ENCODE measurements around the gene TMEM200A. TPM values are rescaled to one million over a fixed set of nuclear protein-coding genes. Genes with fewer than 3 reads are reported as not detected.
A peak's percentile ranks its signal among the peaks of the same experiment; 100 is the strongest.

TMEM200A gene
- total and polyA plus RNA-seq, 2 of the 8 experiments (the other 6 are each of a cell fraction or from before 2014, with no cell fraction given) = 6.2 to 13.9 TPM

- Histone ChIP-seq H4K20me1 (replicated peaks in 1 of 2; ENCODE audit: control insufficient read depth in 1 of 2, insufficient read depth in 2 of 2, low read length in 2 of 2) (peaks cover 2 to 5% of the 10 kb centered on the region in 2 experiments), H2BK5ac (ENCODE audit: low read depth, low read length) (no peak overlapping the region; the same call in 1 of the 2 replicates), H3K79me2 (ENCODE audit: control insufficient read depth in 1 of 2, insufficient read depth in 2 of 2, low read length in 2 of 2) (peaks cover 0 to 28% of the 10 kb centered on the region in 2 experiments; a peak in 2 of 4 replicates), H2BK120ac (replicated peaks; ENCODE audit: low read depth, low read length) (no peak overlapping the region), H2BK12ac (ENCODE audit: low read depth, low read length) (0 out of 2 replicates have a peak overlapping the region, but pooled peaks have one; percentile 12), H2AFZ (ENCODE audit: low read length) (peak overlapping the region; percentile 91), H3K4me2 (ENCODE audit: insufficient read depth in 1 of 2, low read depth in 2 of 2, low read length in 2 of 2) (peak overlapping the region; percentile 73 to 83), H3K36me3 (ENCODE audit: control insufficient read depth in 2 of 4, insufficient read depth in 4 of 4, low read length in 3 of 4) (no peaks in the 10 kb centered on the region), H4K91ac (replicated peaks; ENCODE audit: insufficient read length, low read length) (peak overlapping the region; percentile 18), H3K9ac (replicated peaks in 1 of 4; ENCODE audit: extremely low read depth in 1 of 4, low read depth in 3 of 4, low read length in 3 of 4) (peak overlapping the region; percentile 49 to 73 (median 63)), H3K9me3 (ENCODE audit: insufficient read depth in 2 of 2, low read depth in 1 of 2, low read length in 1 of 2) (no peaks in the 10 kb centered on the region), H3K4ac (replicated peaks; ENCODE audit: insufficient read length, low read depth, low read length) (no peak overlapping the region), H4K8ac (ENCODE audit: extremely low read depth, insufficient read depth, low read length) (peak overlapping the region; percentile 88), H3K4me1 (replicated peaks in 1 of 4; ENCODE audit: control insufficient read depth in 3 of 4, insufficient read depth in 4 of 4, low read length in 3 of 4) (no peaks in the 10 kb centered on the region; a peak in 1 of 7 replicates), H3K27me3 (replicated peaks in 1 of 4; ENCODE audit: control insufficient read depth in 3 of 4, extremely low read depth in 1 of 4, insufficient read depth in 3 of 4, low read length in 3 of 4) (no peaks in the 10 kb centered on the region), H3K4me3 (ENCODE audit: extremely low read depth in 1 of 4, insufficient read depth in 2 of 4, low read depth in 3 of 4, low read length in 4 of 4) (peak overlapping the region; percentile 72 to 77 (median 76)), H3K56ac (replicated peaks; ENCODE audit: insufficient read length, low read depth, low read length) (no peak overlapping the region), H4K5ac (ENCODE audit: insufficient read length, low read depth, low read length) (peak overlapping the region; percentile 36), H2AK5ac (ENCODE audit: low read depth, low read length) (no peak overlapping the region), H3K27ac (ENCODE audit: low read depth, low read length) (no peak overlapping the region), H2BK15ac (ENCODE audit: low read length) (no peak overlapping the region), H3K23ac (ENCODE audit: insufficient read length) (no peak overlapping the region), H3K23me2 (ENCODE audit: low read depth, low read length) (peaks cover 5% of the 10 kb centered on the region), H3K79me1 (ENCODE audit: low read depth, low read length) (no peaks in the 10 kb centered on the region), H3K14ac (ENCODE audit: insufficient read length) (no peak overlapping the region), H2BK20ac (ENCODE audit: low read length) (no peak overlapping the region), H3K18ac (ENCODE audit: extremely low read depth, low read length) (peak overlapping the region; percentile 29; the same call in 1 of the 2 replicates)
- ChIA-PET CTCF (ENCODE audit: partially characterized antibody) (interaction anchor here (0.6 to 1.4 kb wide), 10 partner anchors 8 to 397 kb away, joined by 3 to 5 read pairs (median 3); no protein-coding TSS in a partner anchor), POLR2A (ENCODE audit: partially characterized antibody) (interaction anchor here (0.7 kb wide), 1 partner anchor 1197 kb away, joined by 3 read pairs; no protein-coding TSS in a partner anchor)
- 3% methylated on average over 21 of the region's 65 CpGs; no CpG with 5 or more reads in 1 of the 2 experiments for WGBS, 2 experiments (ENCODE audit: extremely low coverage in 1 of 2, insufficient coverage in 1 of 2, insufficient read length in 1 of 2, insufficient replicate concordance in 2 of 2, low coverage in 1 of 2, low lambda C conversion rate in 2 of 2, missing lambda C conversion rate in 1 of 2)
- FAIRE-seq (peak; percentile 13), DNase-seq (ENCODE audit: low read depth in 1 of 2, low spot score in 2 of 2) (peak; percentile 13 to 58)
- no peak for TF ChIP-seq FOSL1 (IDR thresholded peaks at IDR 0.05; ENCODE audit: insufficient read depth, low read depth, low read length)
- no peak for TF ChIP-seq CEBPB (IDR thresholded peaks at IDR 0.05; ENCODE audit: low read depth, low read length)
- TF ChIP-seq BACH1 (IDR thresholded peaks at IDR 0.05; ENCODE audit: low read length) = no peak
- peak; percentile 8 to 38 (median 17) for TF ChIP-seq CTCF (IDR thresholded peaks at IDR 0.05; ENCODE audit: control extremely low read depth in 1 of 3, insufficient read depth in 1 of 3, low read depth in 1 of 3, low read length in 3 of 3)
- TF ChIP-seq POLR2A (IDR thresholded peaks at IDR 0.05; ENCODE audit: control extremely low read depth in 1 of 2, low read depth in 2 of 2, low read length in 2 of 2) = no peak
- TF ChIP-seq EGR1 (IDR thresholded peaks at IDR 0.05; ENCODE audit: borderline replicate concordance, low read depth, low read length) = peak; percentile 51; the same call in 1 of the 2 replicates
- no peak for TF ChIP-seq CREB1 (IDR thresholded peaks at IDR 0.05)
- TF ChIP-seq PHF8 (conservative IDR thresholded peaks at IDR 0.05; ENCODE audit: low read depth, low read length) = peak; percentile 38
- TF ChIP-seq CHD2 (IDR thresholded peaks at IDR 0.05; ENCODE audit: low read length) = no peak
- no peak for TF ChIP-seq JUND (IDR thresholded peaks at IDR 0.05; ENCODE audit: low read length)
Measured at GRCh38 chr6:130366107-130367005, 539 bp downstream of the TMEM200A start.
